Calu3 (cell line): ENCODE measurements around the gene PTGES. TPM values are rescaled to one million over a fixed set of nuclear protein-coding genes. Genes with fewer than 3 reads are reported as not detected.
A peak's percentile ranks its signal among the peaks of the same experiment; 100 is the strongest.

Source experiments
- BruUV-seq: library from RNA; stranded (reverse); fragments of 400-500 nt; replicated peaks from 2 replicates; lab custom pipeline; 2021; lab: Mats Ljungman, UMichigan
- CTCF ChIA-PET: fragments of 300-600 bp; sonication (Branson Sonifier 250); formaldehyde crosslinking; loops from one replicate; lab custom pipeline; 2022; ENCODE audit warnings: antibody characterized with exemption; lab: Charles Lee
- DNase-seq: peaks from one replicate; pipeline ENCODE4 v3.0.0; 2022
- H3K27ac Mint-ChIP-seq: one replicate; pipeline ENCODE4 v1.8.0; 2022; ENCODE audit warnings: mixed read lengths; ENCODE audit not compliant: unreplicated experiment
- H3K27me3 Mint-ChIP-seq: one replicate; pipeline ENCODE4 v1.8.0; 2022; ENCODE audit warnings: mixed read lengths; ENCODE audit not compliant: unreplicated experiment
- H3K36me3 Mint-ChIP-seq: one replicate; pipeline ENCODE4 v1.8.0; 2022; ENCODE audit warnings: mild to moderate bottlenecking, moderate library complexity, mixed read lengths; ENCODE audit not compliant: insufficient read depth, unreplicated experiment
- H3K4me1 Mint-ChIP-seq: one replicate; pipeline ENCODE4 v1.8.0; 2022; ENCODE audit warnings: mild to moderate bottlenecking, low read depth, mixed read lengths; ENCODE audit not compliant: unreplicated experiment
- H3K4me3 Mint-ChIP-seq: one replicate; pipeline ENCODE4 v1.8.0; 2022; ENCODE audit warnings: mild to moderate bottlenecking, low read depth, moderate library complexity, mixed read lengths; ENCODE audit not compliant: unreplicated experiment
- H3K9me3 Mint-ChIP-seq: one replicate; pipeline ENCODE4 v1.8.0; 2022; ENCODE audit warnings: low read depth, mixed read lengths; ENCODE audit not compliant: unreplicated experiment
- CTCF ChIP-seq: fragments of 200-600 bp; IDR thresholded peaks from one replicate; pipeline ENCODE4 v1.8.0; 2022; ENCODE audit warnings: antibody characterized with exemption; ENCODE audit not compliant: unreplicated experiment
- intact Hi-C: fragments of 100-400 bp; cut with micrococcal nuclease; formaldehyde crosslinking; loops from one replicate; pipeline ENCODE4 v1.10.0; 2022; ENCODE audit not compliant: unreplicated experiment
- total RNA-seq: library from RNA; stranded (reverse); gene quantifications from 2 replicates; pipeline ENCODE4 v1.2.3, GENCODE V29; 2022

The PTGES gene
- total RNA-seq, 1 experiment from 2014 or later = 6.3 TPM

- intact Hi-C loops = no loop called here
- no peaks in the 10 kb centered on the region for H3K27me3 Mint-ChIP-seq
- H3K4me1 Mint-ChIP-seq = no peaks in the 10 kb centered on the region
- TF ChIP-seq CTCF = no peak
- H3K4me3 Mint-ChIP-seq = no peak overlapping the region
- BruUV-seq = no TSS peak
- CTCF ChIA-PET = no interaction called here
- H3K27ac Mint-ChIP-seq = no peak overlapping the region
- no peaks in the 10 kb centered on the region for H3K36me3 Mint-ChIP-seq
- H3K9me3 Mint-ChIP-seq = no peaks in the 10 kb centered on the region
- DNase-seq = no peak
Measured at GRCh38 chr9:129740174-129740573, 12.7 kb downstream of the PTGES start.

DNA sequence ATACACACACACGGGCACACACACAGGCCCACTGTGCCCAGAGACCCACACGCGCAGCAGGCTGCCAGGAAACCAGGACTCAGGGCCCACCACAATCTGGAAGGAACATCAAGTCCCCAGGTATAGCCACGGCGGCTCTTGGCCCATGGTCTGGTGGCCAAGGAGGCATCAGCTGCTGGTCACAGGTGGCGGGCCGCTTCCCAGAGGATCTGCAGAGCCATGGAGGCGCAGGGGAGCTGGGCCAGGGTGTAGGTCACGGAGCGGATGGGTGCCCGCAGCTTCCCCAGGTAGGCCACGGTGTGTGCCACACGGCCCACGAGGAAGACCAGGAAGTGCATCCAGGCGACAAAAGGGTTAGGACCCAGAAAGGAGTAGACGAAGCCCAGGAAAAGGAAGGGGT lies 13.4 kb downstream of the PTGES start:
- no peaks in the 10 kb centered on the region for H3K36me3 Mint-ChIP-seq
- no peak overlapping the region for H3K27ac Mint-ChIP-seq
- H3K27me3 Mint-ChIP-seq = no peaks in the 10 kb centered on the region
- BruUV-seq = no TSS peak
- TF ChIP-seq CTCF = no peak
- no peaks in the 10 kb centered on the region for H3K9me3 Mint-ChIP-seq
- H3K4me1 Mint-ChIP-seq = no peaks in the 10 kb centered on the region
- DNase-seq = no peak
- H3K4me3 Mint-ChIP-seq = no peak overlapping the region
- CTCF ChIA-PET = no interaction called here
- intact Hi-C loops = loop anchor here (2.0 kb wide), 1 partner anchor 43 kb away; no protein-coding TSS in a partner anchor

DNA sequence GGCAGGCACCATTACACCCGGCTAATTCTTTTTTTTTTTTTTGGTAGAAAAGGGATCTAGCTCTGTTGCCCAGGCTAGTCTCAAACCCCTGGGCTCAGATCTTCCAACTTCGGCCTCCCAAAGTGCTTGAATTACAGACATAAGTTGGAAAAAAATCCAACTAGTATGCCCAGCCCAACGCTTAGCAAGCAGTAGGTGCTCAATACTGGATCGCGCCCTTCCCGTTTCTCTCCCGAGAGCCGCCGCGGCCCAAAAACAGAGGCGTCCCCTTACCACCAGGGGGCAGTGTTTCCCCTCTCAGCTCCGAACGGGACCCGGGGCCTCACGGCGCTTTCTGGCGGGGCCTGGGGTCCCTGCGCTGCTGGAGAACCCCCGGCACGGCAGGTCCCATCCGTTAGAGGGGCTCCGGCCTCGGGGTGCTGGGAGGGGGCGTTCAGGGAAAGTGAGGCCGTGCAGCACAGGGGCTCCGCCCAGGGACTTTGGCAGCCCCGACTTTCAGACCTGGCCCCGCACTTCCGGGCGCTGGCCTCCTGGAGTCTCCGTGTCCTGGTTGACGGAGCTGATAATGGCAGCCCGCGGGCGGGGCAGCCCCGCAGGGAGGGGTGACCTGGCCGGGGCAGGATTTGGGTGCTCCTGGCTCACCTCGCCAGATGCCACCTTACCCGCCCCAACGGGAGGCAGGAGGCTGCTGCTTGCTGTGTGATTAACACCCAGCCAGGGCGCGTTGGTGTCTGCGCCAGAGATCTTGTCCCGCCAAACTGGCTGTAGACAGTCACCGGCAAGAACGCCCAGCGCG lies 15.2 kb downstream of the PTGES start:
- H3K4me3 Mint-ChIP-seq = peak overlapping the region; percentile 58
- no peaks in the 10 kb centered on the region for H3K9me3 Mint-ChIP-seq
- no TSS peak for BruUV-seq
- no peak overlapping the region for H3K27ac Mint-ChIP-seq
- peak; percentile 90 for TF ChIP-seq CTCF
- H3K27me3 Mint-ChIP-seq = peaks cover 4% of the 10 kb centered on the region
- H3K36me3 Mint-ChIP-seq = no peaks in the 10 kb centered on the region
- H3K4me1 Mint-ChIP-seq = no peaks in the 10 kb centered on the region
- peak; percentile 83 for DNase-seq
- intact Hi-C loops = loop anchor here (2.0 kb wide), 1 partner anchor 45 kb away; no protein-coding TSS in a partner anchor
- CTCF ChIA-PET = interaction anchor here (0.6 to 2.3 kb wide), 14 partner anchors 11 to 907 kb away, joined by 3 to 11 read pairs (median 5); partner anchors contain the start of genes NTMT1 and PTGES

DNA sequence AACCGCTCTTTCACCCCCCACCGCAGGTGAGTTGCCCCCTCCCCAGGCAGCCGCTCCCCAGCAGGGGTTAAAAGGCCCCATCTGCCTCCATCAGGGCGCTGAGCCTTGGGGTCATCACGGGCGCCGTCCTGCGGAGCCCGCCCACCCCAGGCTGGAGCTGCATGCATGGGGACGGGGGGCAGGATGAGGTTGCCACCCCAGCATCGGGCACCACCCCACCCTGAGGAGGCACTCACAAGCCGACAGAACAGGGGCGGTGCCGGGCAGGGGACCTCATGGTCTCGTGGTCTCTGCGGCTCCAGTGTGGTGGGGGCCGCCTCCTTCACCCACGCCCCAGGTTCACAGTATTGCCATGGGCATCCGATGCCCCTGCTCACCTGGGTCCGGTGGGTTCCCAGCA lies 16.5 kb downstream of the PTGES start:
- CTCF ChIA-PET = interaction anchor here (1.3 to 2.3 kb wide), 2 partner anchors 41 to 48 kb away, joined by 5 to 11 read pairs; no protein-coding TSS in a partner anchor

More for the DNA sequence above, 16.5 kb downstream of the PTGES start:
- Mint-ChIP-seq H3K4me1 (no peaks in the 10 kb centered on the region), H3K4me3 (no peak overlapping the region), H3K27ac (no peak overlapping the region), H3K9me3 (no peaks in the 10 kb centered on the region), H3K36me3 (no peaks in the 10 kb centered on the region), H3K27me3 (peaks cover 18% of the 10 kb centered on the region)
- no TSS peak for BruUV-seq
- no peak for TF ChIP-seq CTCF
- intact Hi-C loops = no loop called here
- no peak for DNase-seq
